Colonic mucosa (tissue), 4 donors: ENCODE data around the gene MMS19. TPM values are rescaled to one million over a fixed set of nuclear protein-coding genes. Genes with fewer than 3 reads are reported as not detected.

Experiments used
- DNase-seq: peaks from one replicate; pipeline ENCODE4 v3.0.0-alpha.2; 2020
- H3K27ac ChIP-seq: fragments of 200-600 bp; one replicate; pipeline ENCODE4 v1.8.0; 2021
- H3K27me3 ChIP-seq: fragments of 200-600 bp; one replicate; pipeline ENCODE4 v1.8.0; 2021
- H3K36me3 ChIP-seq: fragments of 200-600 bp; one replicate; pipeline ENCODE4 v1.8.0; 2021
- H3K4me1 ChIP-seq: fragments of 200-600 bp; one replicate; pipeline ENCODE4 v1.8.0; 2021; ENCODE audit warnings: mild to moderate bottlenecking
- H3K4me3 ChIP-seq: fragments of 200-600 bp; one replicate; pipeline ENCODE4 v1.8.0; 2021
- H3K9ac ChIP-seq, 2 donors: one replicate each; pipeline ENCODE4 v1.7.0; 2013; ENCODE audit warnings: control low read depth in 2 of 2, low read depth in 2 of 2, low read length in 2 of 2
- H3K9me3 ChIP-seq: fragments of 200-600 bp; one replicate; pipeline ENCODE4 v1.8.0; 2021
- CTCF ChIP-seq: fragments of 200-600 bp; IDR thresholded peaks from one replicate; pipeline ENCODE4 v1.8.0; 2022; ENCODE audit warnings: antibody characterized with exemption, mild to moderate bottlenecking
- intact Hi-C: fragments of 100-400 bp; cut with DNase I; formaldehyde crosslinking; loops from one replicate; pipeline ENCODE4 v1.14.1; 2022
- total RNA-seq, 2 donors: library from RNA; stranded (reverse); fragmentation: NEBNext Ultra II Directional in 1 of 2; extraction: Animal tissue kit (Norgen Biotek cat#: 25700) in 1 of 2; gene quantifications; one replicate each; pipeline ENCODE4 v1.2.1, GENCODE V29; 2021
- donor health status: healthy.
- donor health status: DM: no; HTN: no; CAD: no.
- donor health status: DM: no; HTN: no; CAD: no.

The MMS19 gene
- total RNA-seq, 2 donors from 2014 or later, result 43.7 to 62.2 TPM

- DNase-seq, result no peak
- H3K27ac ChIP-seq, result no peak overlapping the region
- H3K27me3 ChIP-seq, result no peaks in the 10 kb centered on the region
- no peaks in the 10 kb centered on the region for H3K9me3 ChIP-seq
- intact Hi-C loops, result loop anchor here (5.0 kb wide), 1 partner anchor 92 kb away; no protein-coding TSS in a partner anchor
- TF ChIP-seq CTCF, result no peak
- no peaks in the 10 kb centered on the region for H3K4me1 ChIP-seq
- peaks cover 37% of the 10 kb centered on the region for H3K36me3 ChIP-seq
- no peak overlapping the region for H3K4me3 ChIP-seq
- no peak overlapping the region for H3K9ac ChIP-seq
Measured at GRCh38 chr10:97459933-97460332, 38.3 kb downstream of the MMS19 start.

GRCh38 chr10:97459111-97459510, 39.1 kb downstream of the MMS19 start:
- DNase-seq, result no peak
- intact Hi-C loops, result no loop called here
- H3K9ac ChIP-seq, result no peak overlapping the region
- H3K9me3 ChIP-seq, result no peaks in the 10 kb centered on the region
- no peaks in the 10 kb centered on the region for H3K4me1 ChIP-seq
- H3K27ac ChIP-seq, result no peak overlapping the region
- H3K36me3 ChIP-seq, result peaks cover 37% of the 10 kb centered on the region
- no peaks in the 10 kb centered on the region for H3K27me3 ChIP-seq
- no peak for TF ChIP-seq CTCF
- H3K4me3 ChIP-seq, result no peak overlapping the region

GRCh38 chr10:97456686-97457065, 41.5 kb downstream of the MMS19 start:
- DNase-seq, result no peak
- Histone ChIP-seq H3K4me1 (no peaks in the 10 kb centered on the region), H3K9me3 (no peaks in the 10 kb centered on the region), H3K4me3 (no peak overlapping the region), H3K9ac (no peak overlapping the region), H3K27me3 (no peaks in the 10 kb centered on the region), H3K36me3 (peaks cover 28% of the 10 kb centered on the region), H3K27ac (no peak overlapping the region)
- TF ChIP-seq CTCF, result no peak
- intact Hi-C loops, result no loop called here

- no peaks in the 10 kb centered on the region for H3K27me3 ChIP-seq
- no peak overlapping the region for H3K27ac ChIP-seq
- intact Hi-C loops, result no loop called here
- no peak for TF ChIP-seq CTCF
- no peaks in the 10 kb centered on the region for H3K4me1 ChIP-seq
- peaks cover 28% of the 10 kb centered on the region for H3K36me3 ChIP-seq
- H3K9ac ChIP-seq, result no peak overlapping the region
- no peaks in the 10 kb centered on the region for H3K9me3 ChIP-seq
- DNase-seq, result no peak
- no peak overlapping the region for H3K4me3 ChIP-seq
Measured at GRCh38 chr10:97456034-97456685, 42.1 kb downstream of the MMS19 start.

- intact Hi-C loops, result no loop called here
- Histone ChIP-seq H3K27ac (no peak overlapping the region), H3K4me3 (no peak overlapping the region), H3K36me3 (peaks cover 22% of the 10 kb centered on the region), H3K27me3 (no peaks in the 10 kb centered on the region), H3K9me3 (no peaks in the 10 kb centered on the region), H3K9ac (no peak overlapping the region), H3K4me1 (no peaks in the 10 kb centered on the region)
- no peak for TF ChIP-seq CTCF
- DNase-seq, result no peak
Measured at GRCh38 chr10:97454330-97455036, 43.7 kb downstream of the MMS19 start.
